Measurements from ENCODE around the gene ABCB1. TPM values are rescaled to one million over a fixed set of nuclear protein-coding genes. Genes with fewer than 3 reads are reported as not detected.

Gene ABCB1
- total and polyA plus RNA-seq, 4 donors, result 1.5 to 4.9 (median 2.6) TPM

DNA sequence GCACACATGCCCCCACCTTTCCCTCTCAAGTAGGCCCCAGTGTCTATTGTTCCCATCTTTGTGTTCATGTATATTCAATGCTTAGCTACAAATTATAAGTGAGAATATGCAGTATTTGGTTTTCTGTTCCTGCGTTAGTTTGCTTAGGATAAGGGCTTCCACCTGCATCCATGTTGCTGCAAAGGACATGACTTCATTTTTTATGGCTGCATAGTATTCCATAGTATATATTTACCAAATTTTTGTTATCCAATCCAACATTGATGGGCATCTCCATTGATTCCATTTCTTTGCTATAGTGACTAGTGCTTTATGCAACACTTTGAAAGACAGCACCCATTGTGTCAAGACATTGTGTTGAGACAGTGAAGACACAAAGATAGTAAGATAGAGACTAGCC is 106.2 kb downstream of the ABCB1 start:
- Histone ChIP-seq H3K27ac (ENCODE audit: low read depth in 1 of 2, low read length in 1 of 2) (no peak overlapping the region), H3K9me3 (ENCODE audit: control insufficient read depth in 4 of 4, insufficient read depth in 3 of 4, low read length in 3 of 4) (no peaks in the 10 kb centered on the region), H3K4me1 (ENCODE audit: control insufficient read depth in 5 of 5, insufficient read depth in 5 of 5, low read length in 5 of 5) (no peaks in the 10 kb centered on the region), H3K27me3 (ENCODE audit: control insufficient read depth in 3 of 3, insufficient read depth in 3 of 3, low read length in 2 of 3) (no peaks in the 10 kb centered on the region), H3K4me3 (no peak overlapping the region), H3K36me3 (ENCODE audit: control insufficient read depth in 4 of 4, insufficient read depth in 4 of 4, low read length in 4 of 4) (no peaks in the 10 kb centered on the region), H3K9ac (ENCODE audit: insufficient read depth in 1 of 2, low read length in 2 of 2) (no peak overlapping the region)
- WGBS, 2 donors, result 94 to 100% methylated on average over 1 of the region's 1 CpG
- DNase-seq (no peak), ATAC-seq (ENCODE audit: insufficient read depth, low FRiP score) (no peak)
- TF ChIP-seq, protein P1, sequence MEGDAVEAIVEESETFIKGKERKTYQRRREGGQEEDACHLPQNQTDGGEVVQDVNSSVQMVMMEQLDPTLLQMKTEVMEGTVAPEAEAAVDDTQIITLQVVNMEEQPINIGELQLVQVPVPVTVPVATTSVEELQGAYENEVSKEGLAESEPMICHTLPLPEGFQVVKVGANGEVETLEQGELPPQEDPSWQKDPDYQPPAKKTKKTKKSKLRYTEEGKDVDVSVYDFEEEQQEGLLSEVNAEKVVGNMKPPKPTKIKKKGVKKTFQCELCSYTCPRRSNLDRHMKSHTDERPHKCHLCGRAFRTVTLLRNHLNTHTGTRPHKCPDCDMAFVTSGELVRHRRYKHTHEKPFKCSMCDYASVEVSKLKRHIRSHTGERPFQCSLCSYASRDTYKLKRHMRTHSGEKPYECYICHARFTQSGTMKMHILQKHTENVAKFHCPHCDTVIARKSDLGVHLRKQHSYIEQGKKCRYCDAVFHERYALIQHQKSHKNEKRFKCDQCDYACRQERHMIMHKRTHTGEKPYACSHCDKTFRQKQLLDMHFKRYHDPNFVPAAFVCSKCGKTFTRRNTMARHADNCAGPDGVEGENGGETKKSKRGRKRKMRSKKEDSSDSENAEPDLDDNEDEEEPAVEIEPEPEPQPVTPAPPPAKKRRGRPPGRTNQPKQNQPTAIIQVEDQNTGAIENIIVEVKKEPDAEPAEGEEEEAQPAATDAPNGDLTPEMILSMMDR (IDR thresholded peaks at IDR 0.05; ENCODE audit: control extremely low read depth, extremely low read depth), result no peak

DNA sequence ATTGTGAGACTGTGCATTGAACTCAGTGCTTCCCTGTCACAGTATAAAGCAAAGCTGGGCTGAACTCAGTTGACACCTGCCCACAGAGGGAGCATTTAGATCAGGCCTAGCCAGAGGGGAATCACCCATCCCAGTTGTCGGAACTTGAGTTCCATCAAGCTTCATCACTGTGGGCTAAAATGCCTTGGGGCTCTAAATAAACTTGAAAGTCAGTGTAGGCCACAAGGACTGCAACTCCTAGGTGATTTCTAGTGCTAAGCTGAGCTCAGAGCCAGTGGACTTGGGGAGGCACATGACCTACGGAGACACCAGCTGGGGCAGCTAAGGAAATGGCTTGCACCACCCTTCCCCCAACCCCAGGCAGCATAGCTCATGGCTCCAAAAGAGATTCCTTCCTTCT is 117.6 kb downstream of the ABCB1 start:
- H3K4me3 ChIP-seq, result no peak overlapping the region
- H3K4me1 ChIP-seq (ENCODE audit: control insufficient read depth in 5 of 5, insufficient read depth in 5 of 5, low read length in 5 of 5), result no peaks in the 10 kb centered on the region
- H3K9me3 ChIP-seq (ENCODE audit: control insufficient read depth in 4 of 4, insufficient read depth in 3 of 4, low read length in 3 of 4), result no peaks in the 10 kb centered on the region
- H3K27ac ChIP-seq (ENCODE audit: low read depth in 1 of 2, low read length in 1 of 2), result no peak overlapping the region
- DNase-seq (no peak), ATAC-seq (ENCODE audit: insufficient read depth, low FRiP score) (no peak)
- TF ChIP-seq, protein P1 (IDR thresholded peaks at IDR 0.05; ENCODE audit: control extremely low read depth, extremely low read depth), result no peak
- 78 to 90% methylated on average over 2 of the region's 2 CpGs for WGBS, 2 donors
- H3K27me3 ChIP-seq (ENCODE audit: control insufficient read depth in 3 of 3, insufficient read depth in 3 of 3, low read length in 2 of 3), result peaks cover 0 to 2% (median 0%) of the 10 kb centered on the region in 3 donors
- no peaks in the 10 kb centered on the region for H3K36me3 ChIP-seq (ENCODE audit: control insufficient read depth in 4 of 4, insufficient read depth in 4 of 4, low read length in 4 of 4)
- no peak overlapping the region for H3K9ac ChIP-seq (ENCODE audit: insufficient read depth in 1 of 2, low read length in 2 of 2)

GRCh38 chr7:87482115-87482514 is 118.6 kb downstream of the ABCB1 start:
- Histone ChIP-seq H3K27ac (ENCODE audit: low read depth in 1 of 2, low read length in 1 of 2) (no peak overlapping the region), H3K27me3 (ENCODE audit: control insufficient read depth in 3 of 3, insufficient read depth in 3 of 3, low read length in 2 of 3) (peaks cover 0 to 2% (median 0%) of the 10 kb centered on the region in 3 donors), H3K9me3 (ENCODE audit: control insufficient read depth in 4 of 4, insufficient read depth in 3 of 4, low read length in 3 of 4) (no peaks in the 10 kb centered on the region), H3K4me3 (no peak overlapping the region), H3K4me1 (ENCODE audit: control insufficient read depth in 5 of 5, insufficient read depth in 5 of 5, low read length in 5 of 5) (no peaks in the 10 kb centered on the region), H3K9ac (ENCODE audit: insufficient read depth in 1 of 2, low read length in 2 of 2) (no peak overlapping the region), H3K36me3 (ENCODE audit: control insufficient read depth in 4 of 4, insufficient read depth in 4 of 4, low read length in 4 of 4) (no peaks in the 10 kb centered on the region)
- DNase-seq (no peak), ATAC-seq (ENCODE audit: insufficient read depth, low FRiP score) (no peak)
- 71 to 87% methylated on average over 3 of the region's 3 CpGs for WGBS, 2 donors
- TF ChIP-seq, protein P1 (IDR thresholded peaks at IDR 0.05; ENCODE audit: control extremely low read depth, extremely low read depth), result no peak

GRCh38 chr7:87480386-87480785 is 120.3 kb downstream of the ABCB1 start:
- Histone ChIP-seq H3K27me3 (ENCODE audit: control insufficient read depth in 3 of 3, insufficient read depth in 3 of 3, low read length in 2 of 3) (peaks cover 0 to 2% (median 0%) of the 10 kb centered on the region in 3 donors), H3K4me1 (ENCODE audit: control insufficient read depth in 5 of 5, insufficient read depth in 5 of 5, low read length in 5 of 5) (peaks cover 0 to 2% (median 0%) of the 10 kb centered on the region in 5 donors), H3K9me3 (ENCODE audit: control insufficient read depth in 4 of 4, insufficient read depth in 3 of 4, low read length in 3 of 4) (no peaks in the 10 kb centered on the region), H3K4me3 (no peak overlapping the region), H3K36me3 (ENCODE audit: control insufficient read depth in 4 of 4, insufficient read depth in 4 of 4, low read length in 4 of 4) (no peaks in the 10 kb centered on the region), H3K27ac (ENCODE audit: low read depth in 1 of 2, low read length in 1 of 2) (no peak overlapping the region), H3K9ac (ENCODE audit: insufficient read depth in 1 of 2, low read length in 2 of 2) (no peak overlapping the region)
- TF ChIP-seq, protein P1 (IDR thresholded peaks at IDR 0.05; ENCODE audit: control extremely low read depth, extremely low read depth), result no peak
- DNase-seq (no peak), ATAC-seq (ENCODE audit: insufficient read depth, low FRiP score) (no peak)
- 92 to 93% methylated on average over 2 of the region's 2 CpGs for WGBS, 2 donors
